ENCODE measurements around the gene COX7A1. TPM values are rescaled to one million over a fixed set of nuclear protein-coding genes. Genes with fewer than 3 reads are reported as not detected.

Gene COX7A1
- total RNA-seq, 1 donor from 2014 or later = 0.64 TPM

DNA sequence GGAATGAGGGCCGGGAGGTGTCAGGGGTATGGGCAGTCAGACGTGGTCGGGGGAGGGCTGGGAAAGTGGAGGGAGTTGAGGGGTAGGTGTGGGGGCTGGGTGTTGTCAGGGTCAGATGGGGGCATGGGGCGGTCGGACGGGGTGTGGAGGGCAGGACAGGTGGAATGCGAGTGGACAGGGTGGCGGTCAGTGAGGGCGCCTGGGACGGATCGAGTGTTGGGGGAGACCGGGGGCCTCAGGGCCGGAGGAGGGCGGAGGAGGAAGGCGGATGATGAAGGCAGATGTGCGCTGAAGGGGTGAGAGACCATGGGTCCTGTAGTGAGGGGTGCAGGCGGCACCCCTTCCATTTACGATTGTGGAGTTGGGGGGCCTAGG is 31.3 kb downstream of the COX7A1 start:
- DNase-seq (ENCODE audit: low read depth) = no peak
- no peak overlapping the region for H3K27ac ChIP-seq (ENCODE audit: low read depth, low read length)
- no peaks in the 10 kb centered on the region for H3K27me3 ChIP-seq (ENCODE audit: insufficient read depth, low read length)
- no peak overlapping the region for H3K4me2 ChIP-seq (ENCODE audit: low read length)
- no peak overlapping the region for H2AFZ ChIP-seq (ENCODE audit: low read depth, low read length)
- no peak overlapping the region for H3K9ac ChIP-seq (ENCODE audit: low read length)
- Mint-ChIP-seq H3K27me3 (ENCODE audit: low read depth, unreplicated experiment) (no peaks in the 10 kb centered on the region), H3K9me3 (ENCODE audit: unreplicated experiment) (no peaks in the 10 kb centered on the region), H3K36me3 (ENCODE audit: low read depth, unreplicated experiment) (peaks cover 24% of the 10 kb centered on the region), H3K27ac (ENCODE audit: unreplicated experiment) (no peak overlapping the region), H3K4me1 (ENCODE audit: low read depth, unreplicated experiment) (peaks cover 7% of the 10 kb centered on the region), H3K4me3 (ENCODE audit: unreplicated experiment) (no peak overlapping the region)
- FAIRE-seq = no peak
- H3K4me3 ChIP-seq (ENCODE audit: insufficient read depth, low read depth, low read length) = no peak overlapping the region
- H3K36me3 ChIP-seq (ENCODE audit: insufficient read depth, low read length) = peaks cover 21% of the 10 kb centered on the region
- peaks cover 5% of the 10 kb centered on the region for H3K4me1 ChIP-seq (ENCODE audit: insufficient read depth, low read length)
- H3K9me3 ChIP-seq (ENCODE audit: insufficient read depth, low read depth, low read length) = no peaks in the 10 kb centered on the region
- peaks cover 28% of the 10 kb centered on the region for H3K79me2 ChIP-seq (ENCODE audit: insufficient read depth, low read length)
- TF ChIP-seq EZH2 (IDR thresholded peaks at IDR 0.05; ENCODE audit: insufficient read depth, low read length) = no peak
- TF ChIP-seq, protein P1, sequence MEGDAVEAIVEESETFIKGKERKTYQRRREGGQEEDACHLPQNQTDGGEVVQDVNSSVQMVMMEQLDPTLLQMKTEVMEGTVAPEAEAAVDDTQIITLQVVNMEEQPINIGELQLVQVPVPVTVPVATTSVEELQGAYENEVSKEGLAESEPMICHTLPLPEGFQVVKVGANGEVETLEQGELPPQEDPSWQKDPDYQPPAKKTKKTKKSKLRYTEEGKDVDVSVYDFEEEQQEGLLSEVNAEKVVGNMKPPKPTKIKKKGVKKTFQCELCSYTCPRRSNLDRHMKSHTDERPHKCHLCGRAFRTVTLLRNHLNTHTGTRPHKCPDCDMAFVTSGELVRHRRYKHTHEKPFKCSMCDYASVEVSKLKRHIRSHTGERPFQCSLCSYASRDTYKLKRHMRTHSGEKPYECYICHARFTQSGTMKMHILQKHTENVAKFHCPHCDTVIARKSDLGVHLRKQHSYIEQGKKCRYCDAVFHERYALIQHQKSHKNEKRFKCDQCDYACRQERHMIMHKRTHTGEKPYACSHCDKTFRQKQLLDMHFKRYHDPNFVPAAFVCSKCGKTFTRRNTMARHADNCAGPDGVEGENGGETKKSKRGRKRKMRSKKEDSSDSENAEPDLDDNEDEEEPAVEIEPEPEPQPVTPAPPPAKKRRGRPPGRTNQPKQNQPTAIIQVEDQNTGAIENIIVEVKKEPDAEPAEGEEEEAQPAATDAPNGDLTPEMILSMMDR (IDR thresholded peaks at IDR 0.05; ENCODE audit: insufficient read depth, low read depth, low read length) = no peak
- H4K20me1 ChIP-seq (ENCODE audit: insufficient read depth, low read length) = peaks cover 31% of the 10 kb centered on the region

DNA sequence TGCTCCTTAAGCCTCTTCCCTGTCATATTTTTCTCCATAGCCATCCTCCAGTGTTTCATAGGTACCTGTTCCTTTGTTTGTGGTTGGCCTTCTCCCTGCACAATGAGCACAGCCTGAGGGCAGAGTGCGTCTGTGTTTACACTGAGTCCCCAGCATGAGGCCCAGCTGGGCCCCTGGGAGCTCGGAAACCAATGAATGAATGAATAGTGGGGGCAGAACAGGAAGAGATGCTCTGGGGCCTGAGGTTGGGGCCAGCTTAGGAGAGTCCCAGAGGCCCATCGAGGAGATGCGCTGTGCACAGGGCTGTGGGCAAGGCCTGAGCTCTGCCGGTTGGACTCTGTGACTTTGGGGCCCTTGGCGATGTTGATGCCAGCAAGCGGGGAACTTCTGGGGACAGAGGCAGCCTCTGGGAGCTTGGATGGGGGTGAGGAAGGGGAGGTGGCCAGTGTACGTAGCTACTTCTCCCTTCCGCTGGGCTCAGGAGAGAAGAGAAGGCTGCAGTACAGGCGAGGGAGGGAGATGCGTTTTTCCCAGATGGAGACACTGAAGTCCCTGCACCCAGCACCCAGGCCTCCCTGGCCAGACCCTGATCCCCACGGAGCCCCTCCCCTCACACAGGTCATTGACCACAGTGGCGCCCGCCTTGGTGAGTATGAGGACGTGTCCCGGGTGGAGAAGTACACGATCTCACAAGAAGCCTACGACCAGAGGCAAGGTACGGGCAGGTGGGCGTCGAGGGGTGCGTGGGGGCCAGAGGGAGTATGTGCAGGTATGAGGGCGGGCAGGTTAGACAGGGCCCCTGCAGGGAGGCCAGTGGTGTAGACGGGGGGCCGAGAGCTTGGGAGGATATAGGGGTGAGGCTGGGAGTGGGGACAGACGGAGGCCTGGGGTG is 31.9 kb downstream of the COX7A1 start:
- Histone ChIP-seq H3K9me3 (ENCODE audit: insufficient read depth, low read depth, low read length) (no peaks in the 10 kb centered on the region), H3K9ac (ENCODE audit: low read length) (no peak overlapping the region), H3K4me3 (ENCODE audit: insufficient read depth, low read depth, low read length) (no peak overlapping the region), H3K36me3 (ENCODE audit: insufficient read depth, low read length) (peaks cover 19% of the 10 kb centered on the region), H3K4me2 (ENCODE audit: low read length) (no peak overlapping the region), H3K79me2 (ENCODE audit: insufficient read depth, low read length) (peaks cover 31% of the 10 kb centered on the region), H3K27ac (ENCODE audit: low read depth, low read length) (no peak overlapping the region), H2AFZ (ENCODE audit: low read depth, low read length) (no peak overlapping the region), H4K20me1 (ENCODE audit: insufficient read depth, low read length) (peaks cover 31% of the 10 kb centered on the region), H3K27me3 (ENCODE audit: insufficient read depth, low read length) (no peaks in the 10 kb centered on the region), H3K4me1 (ENCODE audit: insufficient read depth, low read length) (peaks cover 7% of the 10 kb centered on the region)
- Mint-ChIP-seq H3K4me1 (ENCODE audit: low read depth, unreplicated experiment) (peaks cover 8% of the 10 kb centered on the region), H3K4me3 (ENCODE audit: unreplicated experiment) (no peak overlapping the region), H3K27me3 (ENCODE audit: low read depth, unreplicated experiment) (no peaks in the 10 kb centered on the region), H3K36me3 (ENCODE audit: low read depth, unreplicated experiment) (peaks cover 20% of the 10 kb centered on the region), H3K27ac (ENCODE audit: unreplicated experiment) (no peak overlapping the region), H3K9me3 (ENCODE audit: unreplicated experiment) (no peaks in the 10 kb centered on the region)
- TF ChIP-seq, protein P1 (IDR thresholded peaks at IDR 0.05; ENCODE audit: insufficient read depth, low read depth, low read length) = no peak
- TF ChIP-seq EZH2 (IDR thresholded peaks at IDR 0.05; ENCODE audit: insufficient read depth, low read length) = no peak
- DNase-seq (ENCODE audit: low read depth) = no peak
- FAIRE-seq = no peak

DNA sequence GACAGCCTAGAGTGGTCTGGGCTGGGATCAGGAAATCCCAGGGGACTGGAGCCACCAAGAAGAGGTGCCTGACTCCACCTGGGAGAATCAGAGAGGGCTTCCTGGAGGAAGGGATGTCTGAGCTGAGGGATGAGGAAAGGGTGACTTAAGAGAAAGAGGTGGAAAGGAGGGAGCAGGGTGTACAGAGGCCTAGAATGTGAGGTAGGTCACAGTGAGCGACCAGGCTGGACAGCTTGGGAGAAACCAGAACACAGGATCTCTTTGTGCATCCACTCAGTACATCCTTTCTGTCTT is 36.0 kb downstream of the COX7A1 start:
- no peak for TF ChIP-seq EZH2 (IDR thresholded peaks at IDR 0.05; ENCODE audit: insufficient read depth, low read length)
- TF ChIP-seq, protein P1 (IDR thresholded peaks at IDR 0.05; ENCODE audit: insufficient read depth, low read depth, low read length) = no peak
- Histone ChIP-seq H2AFZ (ENCODE audit: low read depth, low read length) (peak overlapping the region; percentile 74), H3K27ac (ENCODE audit: low read depth, low read length) (no peak overlapping the region)

More for the DNA sequence above, 36.0 kb downstream of the COX7A1 start:
- FAIRE-seq (no peak), DNase-seq (ENCODE audit: low read depth) (no peak)
- peaks cover 24% of the 10 kb centered on the region for H3K36me3 Mint-ChIP-seq (ENCODE audit: low read depth, unreplicated experiment)
- peak overlapping the region; percentile 99 for H3K4me3 Mint-ChIP-seq (ENCODE audit: unreplicated experiment)
- H3K9ac ChIP-seq (ENCODE audit: low read length) = peak overlapping the region; percentile 71
- H4K20me1 ChIP-seq (ENCODE audit: insufficient read depth, low read length) = peaks cover 36% of the 10 kb centered on the region
- H3K4me1 ChIP-seq (ENCODE audit: insufficient read depth, low read length) = peaks cover 12% of the 10 kb centered on the region
- H3K4me3 ChIP-seq (ENCODE audit: insufficient read depth, low read depth, low read length) = peak overlapping the region; percentile 62
- no peaks in the 10 kb centered on the region for H3K27me3 Mint-ChIP-seq (ENCODE audit: low read depth, unreplicated experiment)
- no peaks in the 10 kb centered on the region for H3K9me3 Mint-ChIP-seq (ENCODE audit: unreplicated experiment)
- peak overlapping the region; percentile 88 for H3K4me2 ChIP-seq (ENCODE audit: low read length)
- H3K9me3 ChIP-seq (ENCODE audit: insufficient read depth, low read depth, low read length) = no peaks in the 10 kb centered on the region
- H3K4me1 Mint-ChIP-seq (ENCODE audit: low read depth, unreplicated experiment) = peaks cover 11% of the 10 kb centered on the region
- H3K27ac Mint-ChIP-seq (ENCODE audit: unreplicated experiment) = no peak overlapping the region
- H3K36me3 ChIP-seq (ENCODE audit: insufficient read depth, low read length) = peaks cover 7% of the 10 kb centered on the region
- H3K79me2 ChIP-seq (ENCODE audit: insufficient read depth, low read length) = peaks cover 40% of the 10 kb centered on the region
- H3K27me3 ChIP-seq (ENCODE audit: insufficient read depth, low read length) = no peaks in the 10 kb centered on the region
